Measurements from ENCODE around the gene CWC25.

Gene CWC25

DNA sequence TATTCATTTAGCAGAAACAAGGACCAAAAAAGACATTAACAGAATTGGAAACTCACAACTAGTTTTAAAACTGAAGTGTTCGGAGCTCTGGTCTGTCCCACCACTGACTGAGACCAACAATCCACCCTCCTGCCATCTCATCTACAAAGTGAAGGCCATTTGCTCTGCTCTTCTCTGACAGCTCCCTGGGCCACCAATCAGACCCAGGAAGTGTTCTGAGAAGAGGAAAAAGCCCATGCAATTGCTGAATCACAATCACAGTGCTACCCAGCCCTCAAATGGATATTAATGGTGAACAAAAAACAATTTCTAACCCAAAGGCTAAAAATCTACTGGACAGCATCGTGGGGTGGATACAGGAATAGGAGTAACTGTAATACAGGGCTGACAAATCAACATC, 26.3 kb upstream of the CWC25 start:
- CTCF ChIA-PET: no interaction called here
- DNase-seq (ENCODE audit: low spot score): no peak
- no peak overlapping the region for H3K27ac ChIP-seq
- TF ChIP-seq, protein P1, sequence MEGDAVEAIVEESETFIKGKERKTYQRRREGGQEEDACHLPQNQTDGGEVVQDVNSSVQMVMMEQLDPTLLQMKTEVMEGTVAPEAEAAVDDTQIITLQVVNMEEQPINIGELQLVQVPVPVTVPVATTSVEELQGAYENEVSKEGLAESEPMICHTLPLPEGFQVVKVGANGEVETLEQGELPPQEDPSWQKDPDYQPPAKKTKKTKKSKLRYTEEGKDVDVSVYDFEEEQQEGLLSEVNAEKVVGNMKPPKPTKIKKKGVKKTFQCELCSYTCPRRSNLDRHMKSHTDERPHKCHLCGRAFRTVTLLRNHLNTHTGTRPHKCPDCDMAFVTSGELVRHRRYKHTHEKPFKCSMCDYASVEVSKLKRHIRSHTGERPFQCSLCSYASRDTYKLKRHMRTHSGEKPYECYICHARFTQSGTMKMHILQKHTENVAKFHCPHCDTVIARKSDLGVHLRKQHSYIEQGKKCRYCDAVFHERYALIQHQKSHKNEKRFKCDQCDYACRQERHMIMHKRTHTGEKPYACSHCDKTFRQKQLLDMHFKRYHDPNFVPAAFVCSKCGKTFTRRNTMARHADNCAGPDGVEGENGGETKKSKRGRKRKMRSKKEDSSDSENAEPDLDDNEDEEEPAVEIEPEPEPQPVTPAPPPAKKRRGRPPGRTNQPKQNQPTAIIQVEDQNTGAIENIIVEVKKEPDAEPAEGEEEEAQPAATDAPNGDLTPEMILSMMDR (conservative IDR thresholded peaks at IDR 0.05; ENCODE audit: low read depth): no peak
- POLR2A ChIA-PET (ENCODE audit: low non-redundant PET): no interaction called here

DNA sequence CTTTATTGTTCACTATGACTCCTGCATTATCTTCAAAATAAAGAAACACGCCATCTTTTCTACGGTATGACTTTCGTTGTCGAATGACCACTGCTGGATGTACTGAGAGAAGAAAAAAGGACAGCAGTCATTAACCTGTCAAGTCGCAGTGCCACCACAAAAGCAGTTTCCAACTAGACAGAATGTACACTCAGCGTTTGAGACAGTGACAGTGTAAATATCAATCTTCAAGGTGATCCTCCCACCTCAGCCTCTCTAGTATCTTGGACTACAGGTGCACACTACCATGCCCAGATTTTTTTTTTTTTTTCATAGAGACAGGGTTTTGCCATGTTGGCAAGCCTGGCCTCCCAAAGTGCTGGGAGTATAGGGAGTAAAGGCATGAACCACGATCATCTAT, 25.3 kb upstream of the CWC25 start:
- ChIA-PET CTCF (interaction anchor here (0.5 to 0.7 kb wide), 3 partner anchors 14 to 739 kb away, joined by 3 to 4 read pairs (median 3); no protein-coding TSS in a partner anchor), POLR2A (ENCODE audit: low non-redundant PET) (no interaction called here)
- H3K27ac ChIP-seq: no peak overlapping the region
- TF ChIP-seq, protein P1 (conservative IDR thresholded peaks at IDR 0.05; ENCODE audit: low read depth): no peak
- DNase-seq (ENCODE audit: low spot score): no peak

DNA sequence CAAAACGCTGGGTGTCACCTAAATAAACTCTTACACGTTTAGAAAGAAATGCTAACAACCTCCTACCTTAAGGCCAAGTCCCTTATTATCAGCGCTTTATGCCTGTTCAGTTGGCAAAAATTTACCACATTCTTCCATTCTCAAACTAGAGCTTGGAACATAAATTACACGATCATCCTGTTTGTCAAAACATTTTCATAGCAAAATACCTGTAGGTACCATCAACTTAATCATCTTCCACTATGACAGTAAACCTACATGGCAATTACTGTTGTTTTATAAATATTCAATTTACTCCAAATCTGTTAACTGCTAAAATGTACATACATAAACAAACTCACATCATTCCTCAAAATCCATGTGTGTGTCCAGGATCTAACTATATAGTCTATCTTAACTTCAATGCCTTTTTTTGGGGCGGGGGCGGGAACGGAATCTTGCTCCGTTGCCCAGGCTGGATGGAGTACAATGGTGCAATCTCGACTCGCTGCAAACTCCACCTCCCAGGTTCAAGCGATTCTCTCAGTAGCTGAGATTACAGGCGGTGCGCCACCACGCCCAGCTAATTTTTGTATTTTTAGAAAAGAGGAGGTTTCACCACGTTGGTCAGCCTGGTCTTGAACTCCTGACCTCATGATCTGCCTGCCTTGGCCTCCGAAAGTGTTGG, 24.0 kb upstream of the CWC25 start:
- H3K27ac ChIP-seq: peak overlapping the region; percentile 52; the same call in 1 of the 2 replicates
- ChIA-PET POLR2A (ENCODE audit: low non-redundant PET) (interaction anchor here (0.6 kb wide), 1 partner anchor 26 kb away, joined by 5 read pairs; no protein-coding TSS in a partner anchor), CTCF (no interaction called here)
- TF ChIP-seq, protein P1 (conservative IDR thresholded peaks at IDR 0.05; ENCODE audit: low read depth): no peak
- no peak for DNase-seq (ENCODE audit: low spot score)

DNA sequence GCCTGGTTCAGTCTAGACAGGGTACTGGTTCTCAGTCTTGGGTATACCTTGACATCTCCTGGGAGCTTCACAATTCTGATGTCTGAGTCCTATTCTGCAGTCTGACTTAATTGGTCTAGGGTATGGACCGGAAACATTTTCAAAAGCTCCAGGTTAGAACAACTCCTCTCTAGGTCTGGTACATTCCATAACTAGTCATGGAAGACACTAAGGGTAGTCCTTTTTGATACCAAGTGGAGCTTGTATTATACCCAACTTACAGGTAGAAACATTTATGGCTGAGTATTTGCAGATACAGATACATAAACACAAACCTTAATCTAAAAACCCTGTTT, 23.4 kb upstream of the CWC25 start:
- POLR2A ChIA-PET (ENCODE audit: low non-redundant PET): interaction anchor here (0.5 to 0.6 kb wide), 3 partner anchors 21 to 235 kb away, joined by 3 to 5 read pairs (median 3); partner anchors contain the start of gene LASP1
- CTCF ChIA-PET: no interaction called here
- TF ChIP-seq, protein P1 (conservative IDR thresholded peaks at IDR 0.05; ENCODE audit: low read depth): no peak
- DNase-seq (ENCODE audit: low spot score): no peak
- peak overlapping the region; percentile 49 for H3K27ac ChIP-seq

DNA sequence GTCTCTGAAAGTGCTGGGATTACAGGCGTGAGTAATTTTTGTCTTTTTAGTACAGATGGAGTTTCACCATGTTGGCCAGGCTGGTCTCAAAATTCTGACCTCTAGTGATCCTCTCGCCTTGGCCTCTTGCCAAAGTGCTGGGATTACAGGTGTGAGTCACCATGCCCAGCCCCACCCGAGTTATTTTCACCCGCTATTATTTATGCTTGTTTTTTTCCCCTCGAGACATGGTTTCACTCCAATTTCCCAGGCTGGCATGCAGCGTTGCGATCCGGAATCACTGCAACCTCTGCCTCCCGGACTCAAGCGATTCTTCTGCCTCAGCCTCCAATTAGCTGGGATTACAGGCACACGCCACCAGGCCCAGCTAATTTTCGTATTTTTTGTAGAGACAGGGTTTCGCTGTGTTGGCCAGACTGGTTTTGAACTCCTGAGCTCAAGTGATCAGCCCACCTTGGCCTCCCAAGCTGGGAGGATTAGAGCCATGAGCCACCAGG, 19.2 kb upstream of the CWC25 start:
- POLR2A ChIA-PET (ENCODE audit: low non-redundant PET): interaction anchor here (0.7 kb wide), 1 partner anchor 31 kb away, joined by 9 read pairs; no protein-coding TSS in a partner anchor
- peak overlapping the region; percentile 56 for H3K27ac ChIP-seq
- CTCF ChIA-PET: no interaction called here
- TF ChIP-seq, protein P1 (conservative IDR thresholded peaks at IDR 0.05; ENCODE audit: low read depth): no peak
- no peak for DNase-seq (ENCODE audit: low spot score)

DNA sequence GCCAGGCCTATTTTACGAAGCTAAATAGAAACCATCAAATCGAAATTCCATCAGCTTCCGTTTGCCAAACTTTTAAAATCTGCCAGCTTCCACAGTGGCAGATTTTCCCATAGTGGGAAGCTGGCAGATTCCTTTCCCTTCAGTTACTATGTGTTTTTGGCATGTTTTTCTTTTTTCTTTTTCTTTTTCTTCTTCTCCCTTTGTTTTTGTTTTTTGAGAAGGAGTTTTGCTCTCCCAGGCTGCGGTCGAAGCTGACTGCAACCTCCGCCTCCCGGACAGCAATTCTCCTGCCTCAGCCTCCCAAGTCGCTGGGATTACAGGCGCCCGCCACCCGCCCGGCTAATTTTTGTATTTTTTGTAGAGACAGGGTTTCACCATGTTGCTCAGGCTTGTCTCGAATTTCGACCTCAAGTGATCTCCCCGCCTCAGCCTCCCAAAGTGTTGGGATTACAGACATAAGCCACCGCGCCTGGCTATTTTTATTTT, 684 bp upstream of the CWC25 start:
- TF ChIP-seq, protein P1 (conservative IDR thresholded peaks at IDR 0.05; ENCODE audit: low read depth): no peak
- CTCF ChIA-PET: no interaction called here
- POLR2A ChIA-PET (ENCODE audit: low non-redundant PET): interaction anchor here (0.9 to 1.1 kb wide), 2 partner anchors 56 to 75 kb away, joined by 3 to 7 read pairs; no protein-coding TSS in a partner anchor
- peak overlapping the region; percentile 91 for H3K27ac ChIP-seq
- no peak for DNase-seq (ENCODE audit: low spot score)

Data from RWPE1 (cell line).